HG03095 (cell line): ENCODE measurements around the gene POMGNT1.
"Not testable (repeated sequence)": the region's sequence is repeated elsewhere in the genome, so short reads cannot be mapped to it uniquely, and the experiment has no call there.

Source experiments
- ATAC-seq: cut with Tn5 transposase; IDR thresholded peaks from one replicate; pipeline ENCODE4 v1.9.1; 2021; ENCODE audit warnings: moderate library complexity; ENCODE audit not compliant: unreplicated experiment

The POMGNT1 gene

GRCh38 chr1:46197964-46198811 is at the start of gene POMGNT1:
Gene POMGNT1, minus strand, starts transcription at chr1:46198434. Its CDS starts 613 bp downstream, at chr1:46197821.
- peak; percentile 88 for ATAC-seq

GRCh38 chr1:46247436-46248121 is 49.3 kb upstream of the POMGNT1 start, which contains the start of gene RAD54L:
Gene RAD54L, plus strand, starts transcription at chr1:46247763. Its CDS starts 643 bp downstream, at chr1:46248406.
- ATAC-seq = peak; percentile 91

- ATAC-seq = peak; percentile 49
Measured at GRCh38 chr1:46246548-46247435, 48.6 kb upstream of the POMGNT1 start.

- ATAC-seq = not testable (repeated sequence)
Measured at GRCh38 chr1:46246136-46246535, 47.9 kb upstream of the POMGNT1 start.

GRCh38 chr1:46244656-46245371 is 46.6 kb upstream of the POMGNT1 start:
- ATAC-seq = no peak

GRCh38 chr1:46243831-46244230 is 45.6 kb upstream of the POMGNT1 start:
- ATAC-seq = not testable (repeated sequence)

GRCh38 chr1:46242918-46243317 is 44.7 kb upstream of the POMGNT1 start:
- ATAC-seq = no peak

- ATAC-seq = not testable (repeated sequence)
Measured at GRCh38 chr1:46241733-46242132, 43.5 kb upstream of the POMGNT1 start.

GRCh38 chr1:46238865-46239264 is 40.6 kb upstream of the POMGNT1 start:
- ATAC-seq = not testable (repeated sequence)

GRCh38 chr1:46236882-46237281 is 38.6 kb upstream of the POMGNT1 start:
- no peak for ATAC-seq

GRCh38 chr1:46231231-46231630 is 33.0 kb upstream of the POMGNT1 start:
- not testable (repeated sequence) for ATAC-seq

GRCh38 chr1:46224966-46225365 is 26.7 kb upstream of the POMGNT1 start:
- ATAC-seq = no peak

GRCh38 chr1:46223472-46223943 is 25.3 kb upstream of the POMGNT1 start:
- ATAC-seq = no peak

GRCh38 chr1:46223055-46223454 is 24.8 kb upstream of the POMGNT1 start:
- not testable (repeated sequence) for ATAC-seq

- no peak for ATAC-seq
Measured at GRCh38 chr1:46221749-46222148, 23.5 kb upstream of the POMGNT1 start.

- ATAC-seq = no peak
Measured at GRCh38 chr1:46220808-46221207, 22.6 kb upstream of the POMGNT1 start.

- ATAC-seq = no peak
Measured at GRCh38 chr1:46219551-46220520, 21.6 kb upstream of the POMGNT1 start.

- ATAC-seq = no peak
Measured at GRCh38 chr1:46218443-46218842, 20.2 kb upstream of the POMGNT1 start.

GRCh38 chr1:46215504-46215903 is 17.3 kb upstream of the POMGNT1 start:
- no peak for ATAC-seq
